DND-41 (cell line): ENCODE results near the gene ZNF609.

Experiments
- ATAC-seq: fragments of 200-7000 bp; cut with Tn5 transposase; 3 replicates; pipeline ENCODE4 v1.9.1; 2021; ENCODE audit warnings: low read depth; ENCODE audit not compliant: insufficient read depth
- DNase-seq: peaks from one replicate; pipeline ENCODE4 v3.0.0-alpha.2; 2020
- H2AFZ ChIP-seq: 2 replicates; pipeline ENCODE4 v1.6.0; 2012; ENCODE audit warnings: low read depth, low read length
- H3K27ac ChIP-seq: 2 replicates; pipeline ENCODE4 v1.5.1; 2012; ENCODE audit warnings: low read length, inconsistent platforms
- H3K27me3 ChIP-seq: fragments of 200-600 bp; sonication (generic); 2 replicates; pipeline ENCODE4 v1.6.0; 2012; ENCODE audit warnings: low read length, mild to moderate bottlenecking, inconsistent platforms; ENCODE audit not compliant: insufficient read depth, poor library complexity
- H3K36me3 ChIP-seq: 2 replicates; pipeline ENCODE4 v1.5.1; 2012; ENCODE audit warnings: low read length, inconsistent platforms; ENCODE audit not compliant: insufficient read depth
- H3K4me1 ChIP-seq: 2 replicates; pipeline ENCODE4 v1.5.1; 2012; ENCODE audit warnings: mild to moderate bottlenecking, low read length; ENCODE audit not compliant: insufficient read depth
- H3K4me2 ChIP-seq: 2 replicates; pipeline ENCODE4 v1.6.0; 2012; ENCODE audit warnings: mild to moderate bottlenecking, moderate library complexity, low read length, inconsistent platforms; ENCODE audit not compliant: insufficient read depth
- H3K4me3 ChIP-seq, 2 experiments: fragments of 200-600 bp in 1 of 2; shearing (Covaris generic) in 1 of 2; 2 replicates each; pipeline ENCODE4 v1.5.1; 2012 to 2016; ENCODE audit warnings: inconsistent platforms in 2 of 2, low read length in 2 of 2, mild to moderate bottlenecking in 2 of 2, low read depth in 1 of 2, moderate library complexity in 1 of 2
- H3K79me2 ChIP-seq: 2 replicates; pipeline ENCODE4 v1.6.0; 2012; ENCODE audit warnings: low read length, inconsistent platforms; ENCODE audit not compliant: insufficient read depth
- H3K9ac ChIP-seq: 2 replicates; pipeline ENCODE4 v1.6.0; 2012; ENCODE audit warnings: low read depth, mild to moderate bottlenecking, inconsistent platforms, low read length, moderate library complexity
- H3K9me3 ChIP-seq: 2 replicates; pipeline ENCODE4 v1.5.1; 2012; ENCODE audit warnings: low read length, moderate library complexity, mild to moderate bottlenecking, inconsistent platforms; ENCODE audit not compliant: insufficient read depth, severe bottlenecking
- H4K20me1 ChIP-seq: 2 replicates; pipeline ENCODE4 v1.6.0; 2012; ENCODE audit warnings: low read length; ENCODE audit not compliant: insufficient read depth
- CTCF ChIP-seq: IDR thresholded peaks from 2 replicates; pipeline ENCODE4 v1.5.1; 2012; ENCODE audit warnings: borderline replicate concordance, low read length, moderate library complexity, mild to moderate bottlenecking; ENCODE audit not compliant: poor library complexity, severe bottlenecking; ENCODE audit errors: extremely low read depth
- EZH2 ChIP-seq: IDR thresholded peaks from 3 replicates; pipeline ENCODE4 v1.6.1; 2012; ENCODE audit warnings: borderline replicate concordance, low read depth, mild to moderate bottlenecking, moderate library complexity, low read length, inconsistent platforms; ENCODE audit not compliant: severe bottlenecking

ZNF609 gene

GRCh38 chr15:64731012-64731804 is 270.8 kb downstream of the ZNF609 start:
- H3K9ac ChIP-seq: no peak overlapping the region
- ATAC-seq (peak; percentile 77), DNase-seq (peak; percentile 79)
- peak; percentile 81 for TF ChIP-seq CTCF
- no peak for TF ChIP-seq EZH2
- no peak overlapping the region for H2AFZ ChIP-seq
- no peaks in the 10 kb centered on the region for H3K27me3 ChIP-seq
- H3K27ac ChIP-seq: no peak overlapping the region
- H3K9me3 ChIP-seq: no peaks in the 10 kb centered on the region
- no peak overlapping the region for H3K4me2 ChIP-seq
- no peaks in the 10 kb centered on the region for H3K79me2 ChIP-seq
- H4K20me1 ChIP-seq: no peaks in the 10 kb centered on the region
- no peaks in the 10 kb centered on the region for H3K36me3 ChIP-seq
- H3K4me1 ChIP-seq: no peaks in the 10 kb centered on the region
- H3K4me3 ChIP-seq: no peak overlapping the region

GRCh38 chr15:64731805-64732151 is 271.4 kb downstream of the ZNF609 start:
- Histone ChIP-seq H3K4me2 (no peak overlapping the region), H3K9ac (no peak overlapping the region), H3K27ac (no peak overlapping the region), H3K36me3 (no peaks in the 10 kb centered on the region), H3K4me3 (no peak overlapping the region), H3K9me3 (no peaks in the 10 kb centered on the region), H3K4me1 (no peaks in the 10 kb centered on the region), H3K27me3 (no peaks in the 10 kb centered on the region), H3K79me2 (no peaks in the 10 kb centered on the region), H4K20me1 (no peaks in the 10 kb centered on the region), H2AFZ (no peak overlapping the region)
- DNase-seq (no peak), ATAC-seq (no peak)
- TF ChIP-seq EZH2: no peak
- TF ChIP-seq CTCF: no peak

- no peaks in the 10 kb centered on the region for H3K36me3 ChIP-seq
- no peak for DNase-seq
- H4K20me1 ChIP-seq: no peaks in the 10 kb centered on the region
- no peaks in the 10 kb centered on the region for H3K9me3 ChIP-seq
- no peak for ATAC-seq
- H2AFZ ChIP-seq: no peak overlapping the region; the same call in 1 of the 2 replicates
- H3K27ac ChIP-seq: no peak overlapping the region
- H3K9ac ChIP-seq: no peak overlapping the region
- H3K4me3 ChIP-seq: no peak overlapping the region
- no peaks in the 10 kb centered on the region for H3K27me3 ChIP-seq
- TF ChIP-seq CTCF (no peak), EZH2 (no peak)
- no peaks in the 10 kb centered on the region for H3K79me2 ChIP-seq
- no peak overlapping the region for H3K4me2 ChIP-seq
- no peaks in the 10 kb centered on the region for H3K4me1 ChIP-seq
These were observed 271.9 kb downstream of the ZNF609 start for GRCh38 chr15:64732156-64732860.
